K562 (cell line): ENCODE measurements around the gene B4GALT5. TPM values are rescaled to one million over a fixed set of nuclear protein-coding genes. Genes with fewer than 3 reads are reported as not detected.

Experiments used
- ATAC-seq: fragments of 200-7000 bp; cut with Tn5 transposase; 3 replicates; pipeline ENCODE4 v1.9.1; 2020; ENCODE audit warnings: moderate library complexity
- BruUV-seq: library from RNA; stranded (reverse); fragments of 400-500 nt; replicated peaks from 2 replicates; lab custom pipeline; 2021; lab: Mats Ljungman, UMichigan
- CTCF ChIA-PET: fragments of 300-600 bp; formaldehyde crosslinking; extraction: SDS; loops from one replicate; lab custom pipeline; 2021; ENCODE audit warnings: low intra/inter-chr PET ratio; lab: Yijun Ruan, JAX
- POLR2A ChIA-PET: fragments of 300-600, 350-650 bp; sonication (Branson Sonifier 250); formaldehyde crosslinking; extraction: SDS; loops from one replicate; lab custom pipeline; 2021; ENCODE audit warnings: antibody characterized with exemption, inconsistent platforms; lab: Yijun Ruan, JAX
- DNase-seq, 4 experiments: peaks; one replicate each; pipeline versions ENCODE4 v3.0.0 to v3.0.0-alpha.2; 2011 to 2018; ENCODE audit warnings: low spot score in 3 of 4, mixed read lengths in 3 of 4; ENCODE audit errors: extremely low read depth in 1 of 4
- FAIRE-seq: peaks from 2 replicates; lab custom pipeline; 2011; peaks lifted over from hg19 to GRCh38; lab: Jason Lieb, UNC
- H2AFZ ChIP-seq: 2 replicates; pipeline ENCODE4 v1.6.0; 2011; ENCODE audit warnings: low read depth, low read length, control low read depth, inconsistent platforms
- H3K27ac ChIP-seq: fragments of 200-600 bp; 3 replicates; pipeline ENCODE4 v1.8.0; 2011; ENCODE audit warnings: low read depth, mild to moderate bottlenecking, control low read depth, inconsistent platforms, low read length, moderate library complexity, mixed read lengths; ENCODE audit errors: extremely low read depth
- H3K27me3 ChIP-seq, 2 experiments: fragments of 300-600 bp in 1 of 2; 2 replicates in 1 of 2; 3 replicates in 1 of 2; pipeline versions ENCODE4 v1.6.0 to v1.8.0; 2011; ENCODE audit warnings: inconsistent platforms in 2 of 2, low read length in 2 of 2, mild to moderate bottlenecking in 1 of 2, mixed read lengths in 1 of 2, moderate library complexity in 1 of 2; ENCODE audit not compliant: control insufficient read depth in 2 of 2, insufficient read depth in 2 of 2
- H3K36me3 ChIP-seq: fragments of 300-600 bp; 3 replicates; pipeline ENCODE4 v1.8.0; 2011; ENCODE audit warnings: mild to moderate bottlenecking, low read length, inconsistent platforms; ENCODE audit not compliant: control insufficient read depth, insufficient read depth
- H3K4me1 ChIP-seq, 2 experiments: fragments of 200-600 bp in 1 of 2; replicated peaks in 1 of 2; 2 replicates in 1 of 2; 3 replicates in 1 of 2; pipeline versions ENCODE4 v1.5.1 to v1.8.0; 2011; ENCODE audit warnings: inconsistent platforms in 2 of 2, low read length in 2 of 2, mild to moderate bottlenecking in 1 of 2, mixed read lengths in 1 of 2, moderate library complexity in 1 of 2; ENCODE audit not compliant: control insufficient read depth in 2 of 2, insufficient read depth in 2 of 2
- H3K4me2 ChIP-seq: 2 replicates; pipeline ENCODE4 v1.6.1; 2011; ENCODE audit warnings: low read length, control low read depth, inconsistent platforms, mixed read lengths; ENCODE audit not compliant: insufficient read depth
- H3K4me3 ChIP-seq: fragments of 200-600 bp; sonication (generic), shearing (Covaris generic); 2 replicates; pipeline ENCODE4 v1.5.1; 2016; ENCODE audit warnings: control low read depth, inconsistent platforms
- H3K79me2 ChIP-seq: fragments of 200-600 bp; 3 replicates; pipeline ENCODE4 v1.8.0; 2011; ENCODE audit warnings: low read length, inconsistent platforms; ENCODE audit not compliant: control insufficient read depth, insufficient read depth
- H3K9ac ChIP-seq, 2 experiments: 2 replicates each; pipeline versions ENCODE4 v1.6.0 to v1.6.1; 2011; ENCODE audit warnings: low read depth in 2 of 2, low read length in 2 of 2, control low read depth in 1 of 2, inconsistent platforms in 1 of 2, mild to moderate bottlenecking in 1 of 2, mixed read lengths in 1 of 2; ENCODE audit not compliant: insufficient read depth in 1 of 2
- H3K9me1 ChIP-seq: one replicate; pipeline ENCODE4 v1.6.0; 2011; ENCODE audit warnings: inconsistent platforms, mild to moderate bottlenecking, low read length, moderate library complexity; ENCODE audit not compliant: control insufficient read depth, insufficient read depth
- H3K9me3 ChIP-seq: replicated peaks from 2 replicates; pipeline ENCODE4 v1.5.1; 2011; ENCODE audit warnings: low read depth, low read length, inconsistent platforms; ENCODE audit not compliant: control insufficient read depth, insufficient read depth
- H4K20me1 ChIP-seq: replicated peaks from 2 replicates; pipeline ENCODE4 v1.6.1; 2011; ENCODE audit warnings: low read length, inconsistent platforms, mixed read lengths; ENCODE audit not compliant: control insufficient read depth, insufficient read depth
- FOXP4 ChIP-seq: sonication (generic); formaldehyde crosslinking; IDR thresholded peaks from 2 replicates; pipeline ENCODE4 v1.8.0; 2022; ENCODE audit warnings: mild to moderate bottlenecking, missing genetic modification reagents, borderline replicate concordance
- GATAD2A ChIP-seq: fragments of 450-650 bp; IDR thresholded peaks from 2 replicates; pipeline ENCODE4 v1.6.1; 2017
- NEUROD1 ChIP-seq: fragments of 150-350 bp; IDR thresholded peaks from 2 replicates; pipeline ENCODE4 v1.6.1; 2014; ENCODE audit warnings: borderline replicate concordance, low read length, low read depth; ENCODE audit not compliant: partially characterized antibody
- STAG1 ChIP-seq: sonication (generic); formaldehyde crosslinking; IDR thresholded peaks from 2 replicates; pipeline ENCODE4 v1.5.0; 2020; ENCODE audit warnings: missing genetic modification reagents, borderline replicate concordance
- WGBS: fragments of 100-300 bp; shearing (Covaris generic); methylation state at CpG from one replicate; pipeline ENCODE4 v1.1.6; 2016; ENCODE audit warnings: low coverage, mixed read lengths; ENCODE audit not compliant: insufficient coverage; ENCODE audit errors: missing lambda C conversion rate; 5-methylcytosine and 5-hydroxymethylcytosine counted together
- in situ Hi-C: fragments of 300-500 bp; cut with MboI; formaldehyde crosslinking; loops from 4 replicates; pipeline ENCODE4 v1.15.0; 2018; ENCODE audit warnings: inconsistent platforms, mixed read lengths
- intact Hi-C: fragments of 100-400 bp; cut with micrococcal nuclease; formaldehyde crosslinking; loops from 2 replicates; pipeline ENCODE4 v1.14.2; 2022
- polyA plus RNA-seq, 8 experiments: library from polyadenylated mRNA; depleted of rRNA in 4 of 8; stranded (reverse) in 5 of 8; unstranded in 3 of 8; fragments of >200 nt; fragmentation: Nextera tagmentation in 2 of 8; fragmentation: Illumina TruSeq in 1 of 8; extraction: Ambion mirVana in 2 of 8; extraction: Trizol in 1 of 8; gene quantifications; 2 replicates each; pipeline versions ENCODE4 v1.2.1 to v1.2.3, GENCODE V29; 2011 to 2014; ENCODE audit warnings: inconsistent platforms in 1 of 8, missing spikeins in 1 of 8
- total RNA-seq, 7 experiments: library from RNA; depleted of rRNA in 6 of 7; stranded (reverse); fragments of >200 nt in 6 of 7; fragmentation: Illumina TruSeq in 2 of 7; extraction: Trizol in 2 of 7; gene quantifications; 2 replicates each; pipeline versions ENCODE4 v1.2.1 to v1.2.3, GENCODE V29; 2011 to 2021; ENCODE audit warnings: low replicate concordance in 1 of 7

Gene B4GALT5
- total and polyA plus RNA-seq, 9 of the 15 experiments (the other 6 are each of a cell fraction or from before 2014, with no cell fraction given), result 8.5 to 32.6 (median 23.4) TPM

DNA sequence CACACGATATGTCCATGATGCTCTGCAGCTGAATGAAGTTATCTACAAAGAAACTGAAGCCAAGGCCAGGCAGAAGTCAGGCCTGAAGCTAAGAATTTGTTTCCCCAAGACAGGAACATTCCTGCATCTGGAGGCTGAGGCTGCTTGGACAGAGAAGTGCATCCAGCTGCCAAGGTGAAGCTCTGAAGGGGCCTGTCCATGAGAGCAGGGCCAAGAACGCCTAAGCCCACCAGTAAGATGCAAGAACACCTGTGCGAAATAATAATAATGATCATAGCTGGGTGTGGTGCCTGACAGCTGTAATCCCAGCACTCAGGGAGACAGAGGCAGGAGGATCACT lies 37.7 kb upstream of the B4GALT5 start:
- no peak for TF ChIP-seq STAG1 (CRISPR knock-in tag)
- TF ChIP-seq GATAD2A, result no peak
- TF ChIP-seq FOXP4 (CRISPR knock-in tag), result no peak
- TF ChIP-seq NEUROD1, result no peak
- no peak overlapping the region for H3K4me2 ChIP-seq
- H3K27me3 ChIP-seq, result no peaks in the 10 kb centered on the region
- no TSS peak for BruUV-seq
- CTCF ChIA-PET, result no interaction called here
- intact Hi-C loops, result no loop called here
- peaks cover 11 to 17% of the 10 kb centered on the region in 2 experiments for H3K4me1 ChIP-seq
- H3K27ac ChIP-seq, result no peak overlapping the region
- no peaks in the 10 kb centered on the region for H3K36me3 ChIP-seq
- in situ Hi-C loops, result no loop called here
- H3K4me3 ChIP-seq, result no peak overlapping the region
- H2AFZ ChIP-seq, result peak overlapping the region; percentile 16; the same call in 1 of the 2 replicates
- H3K9me3 ChIP-seq, result no peaks in the 10 kb centered on the region
- FAIRE-seq, result no peak
- H3K79me2 ChIP-seq, result no peaks in the 10 kb centered on the region
- H3K9me1 ChIP-seq, result no peaks in the 10 kb centered on the region
- H4K20me1 ChIP-seq, result no peaks in the 10 kb centered on the region
- POLR2A ChIA-PET, result no interaction called here
- H3K9ac ChIP-seq, result no peak overlapping the region
- DNase-seq, result no peak
- ATAC-seq, result no peak
- 48% methylated on average over 3 of the region's 3 CpGs for WGBS
